ENCODE measurements around the gene LDLRAD4. TPM values are rescaled to one million over a fixed set of nuclear protein-coding genes. Genes with fewer than 3 reads are reported as not detected.

Gene LDLRAD4
- total RNA-seq, 4 donors from 2014 or later: 2.7 to 22.5 (median 10.8) TPM

DNA sequence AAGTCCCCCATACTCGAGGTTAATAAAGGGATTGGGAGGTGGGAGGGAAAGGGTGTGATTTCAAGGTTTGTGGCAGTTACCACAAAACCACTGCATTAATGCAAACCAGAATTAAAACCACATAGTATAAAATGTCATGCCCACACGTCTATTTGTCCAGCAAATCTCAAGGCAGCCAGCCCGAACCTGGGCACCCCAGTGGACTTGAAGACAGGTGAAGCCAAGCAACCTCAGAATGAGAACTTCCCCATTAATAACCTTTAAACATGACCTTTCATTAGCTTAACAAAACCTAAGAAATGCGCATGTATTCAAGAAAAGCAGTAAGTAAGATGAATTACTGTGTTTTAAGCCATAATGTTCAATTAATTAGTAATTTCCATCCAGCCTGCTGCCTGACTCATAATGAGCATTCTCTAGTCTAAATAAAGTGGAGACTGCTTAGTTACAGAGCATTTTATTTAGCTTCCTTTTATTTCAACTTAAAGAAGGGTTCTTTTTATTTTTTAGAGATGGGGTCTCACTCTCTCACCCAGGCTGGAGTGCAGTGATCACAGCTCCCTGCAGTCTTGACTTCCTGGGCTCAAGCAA lies 278.2 kb downstream of the LDLRAD4 start:
- no peak overlapping the region for H3K4me3 ChIP-seq (ENCODE audit: low read depth, poor library complexity, severe bottlenecking)
- no peak for TF ChIP-seq POLR2A (IDR thresholded peaks at IDR 0.05)
- TF ChIP-seq, protein P1, sequence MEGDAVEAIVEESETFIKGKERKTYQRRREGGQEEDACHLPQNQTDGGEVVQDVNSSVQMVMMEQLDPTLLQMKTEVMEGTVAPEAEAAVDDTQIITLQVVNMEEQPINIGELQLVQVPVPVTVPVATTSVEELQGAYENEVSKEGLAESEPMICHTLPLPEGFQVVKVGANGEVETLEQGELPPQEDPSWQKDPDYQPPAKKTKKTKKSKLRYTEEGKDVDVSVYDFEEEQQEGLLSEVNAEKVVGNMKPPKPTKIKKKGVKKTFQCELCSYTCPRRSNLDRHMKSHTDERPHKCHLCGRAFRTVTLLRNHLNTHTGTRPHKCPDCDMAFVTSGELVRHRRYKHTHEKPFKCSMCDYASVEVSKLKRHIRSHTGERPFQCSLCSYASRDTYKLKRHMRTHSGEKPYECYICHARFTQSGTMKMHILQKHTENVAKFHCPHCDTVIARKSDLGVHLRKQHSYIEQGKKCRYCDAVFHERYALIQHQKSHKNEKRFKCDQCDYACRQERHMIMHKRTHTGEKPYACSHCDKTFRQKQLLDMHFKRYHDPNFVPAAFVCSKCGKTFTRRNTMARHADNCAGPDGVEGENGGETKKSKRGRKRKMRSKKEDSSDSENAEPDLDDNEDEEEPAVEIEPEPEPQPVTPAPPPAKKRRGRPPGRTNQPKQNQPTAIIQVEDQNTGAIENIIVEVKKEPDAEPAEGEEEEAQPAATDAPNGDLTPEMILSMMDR (IDR thresholded peaks at IDR 0.05): no peak
- DNase-seq (ENCODE audit: low spot score in 2 of 2): no peak
- WGBS, 2 donors: 82 to 85% methylated on average over 4 of the region's 4 CpGs
- intact Hi-C loops (cut with DNase I; ENCODE audit: low total_unique reads): no loop called here

DNA sequence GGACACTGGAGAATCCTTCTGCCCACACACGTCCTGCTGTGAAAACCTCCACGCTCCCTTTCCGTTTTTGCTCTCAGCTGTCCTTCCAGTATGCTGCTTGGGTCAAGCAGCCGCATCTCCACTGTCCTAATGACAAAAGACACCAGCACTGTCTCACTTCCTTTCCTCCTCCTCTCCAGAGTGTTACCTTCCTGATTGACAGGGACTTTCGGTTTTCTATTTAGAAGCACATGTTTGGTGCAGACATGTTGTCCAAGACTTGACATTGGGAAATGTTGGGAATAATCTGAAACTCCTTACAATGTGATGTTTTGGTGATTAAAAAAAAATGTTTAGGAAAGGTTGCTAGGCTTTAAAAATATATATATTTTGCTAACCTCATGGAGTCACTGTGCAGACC lies 281.2 kb downstream of the LDLRAD4 start:
- no peak for DNase-seq (ENCODE audit: low spot score in 2 of 2)
- H3K4me3 ChIP-seq (ENCODE audit: low read depth, poor library complexity, severe bottlenecking): no peak overlapping the region
- intact Hi-C loops (cut with DNase I; ENCODE audit: low total_unique reads): no loop called here
- WGBS, 2 donors: 87 to 93% methylated on average over 5 of the region's 5 CpGs
- TF ChIP-seq, protein P1 (IDR thresholded peaks at IDR 0.05): no peak
- no peak for TF ChIP-seq POLR2A (IDR thresholded peaks at IDR 0.05)

DNA sequence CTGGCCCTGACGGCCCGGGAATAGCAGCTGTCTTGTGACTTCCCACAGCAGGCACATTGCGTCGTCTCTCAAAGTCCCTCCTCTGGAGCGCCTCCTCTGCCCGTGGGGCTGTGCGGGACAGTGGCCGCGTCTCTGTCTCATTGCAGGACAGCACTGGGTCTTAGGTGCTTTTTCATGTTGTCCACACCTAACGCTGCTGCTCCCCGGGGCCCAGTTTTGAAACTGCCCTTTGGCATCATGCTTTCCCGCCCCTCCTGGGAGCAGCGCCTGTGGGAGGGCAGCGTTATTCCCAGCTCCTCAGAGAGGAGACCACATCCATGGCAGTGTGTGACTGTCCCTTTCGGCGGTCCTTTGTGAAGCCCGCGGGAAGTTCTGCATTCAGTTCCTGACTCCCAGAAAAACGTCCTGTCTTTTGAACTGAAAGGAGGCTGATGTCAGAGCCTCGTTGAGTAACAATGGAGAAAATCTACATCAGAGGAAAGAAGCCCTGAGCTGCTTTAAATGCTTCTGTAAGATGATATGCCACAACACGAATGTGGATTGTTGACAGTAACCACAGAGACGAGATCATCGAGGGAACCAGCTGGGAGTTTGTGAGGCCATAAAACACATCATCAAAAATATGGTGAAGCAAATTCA lies 281.8 kb downstream of the LDLRAD4 start:
- WGBS, 2 donors: 15 to 30% methylated on average over 23 of the region's 23 CpGs
- H3K4me3 ChIP-seq (ENCODE audit: low read depth, poor library complexity, severe bottlenecking): no peak overlapping the region
- TF ChIP-seq, protein P1 (IDR thresholded peaks at IDR 0.05): no peak
- no peak for TF ChIP-seq POLR2A (IDR thresholded peaks at IDR 0.05)
- intact Hi-C loops (cut with DNase I; ENCODE audit: low total_unique reads): no loop called here
- DNase-seq (ENCODE audit: low spot score in 2 of 2): peak in 1 of 2 donors; percentile 90

DNA sequence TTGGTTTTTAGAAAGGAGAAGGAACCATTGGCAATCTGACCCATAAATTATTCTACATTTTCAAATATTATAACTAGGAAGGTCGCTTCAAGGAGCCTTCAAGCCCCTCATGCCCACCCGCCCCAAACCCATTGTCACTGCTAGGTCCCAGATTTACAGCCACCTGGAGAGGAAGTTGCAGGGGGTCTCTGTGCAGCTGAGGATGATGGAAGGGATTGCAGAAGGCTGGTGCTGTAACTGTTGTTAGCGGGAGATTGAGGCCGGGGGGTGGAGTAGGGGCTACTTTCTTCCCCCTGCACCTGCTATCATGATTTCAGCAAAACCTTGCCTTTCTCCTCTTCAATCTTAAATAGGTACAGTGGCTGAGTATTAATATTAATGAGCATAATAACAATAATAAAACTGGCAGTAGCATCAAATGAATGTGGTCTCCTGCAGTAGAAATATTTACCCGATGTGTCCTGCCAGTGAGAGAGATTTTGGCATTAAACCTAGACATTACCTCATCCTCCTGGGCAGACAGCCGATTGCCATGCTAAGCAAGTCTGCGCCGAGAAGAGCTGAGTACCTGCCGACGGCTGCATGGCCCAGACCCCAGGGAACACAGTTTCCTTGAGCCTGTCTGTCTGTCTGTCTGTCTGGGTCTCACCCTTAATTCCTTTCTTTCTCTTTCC lies 282.4 kb downstream of the LDLRAD4 start:
- peak in 1 of 2 donors; percentile 61 for DNase-seq (ENCODE audit: low spot score in 2 of 2)
- intact Hi-C loops (cut with DNase I; ENCODE audit: low total_unique reads): no loop called here
- no peak for TF ChIP-seq POLR2A (IDR thresholded peaks at IDR 0.05)
- TF ChIP-seq, protein P1 (IDR thresholded peaks at IDR 0.05): no peak
- WGBS, 2 donors: 23 to 27% methylated on average over 10 of the region's 10 CpGs
- H3K4me3 ChIP-seq (ENCODE audit: low read depth, poor library complexity, severe bottlenecking): no peak overlapping the region

DNA sequence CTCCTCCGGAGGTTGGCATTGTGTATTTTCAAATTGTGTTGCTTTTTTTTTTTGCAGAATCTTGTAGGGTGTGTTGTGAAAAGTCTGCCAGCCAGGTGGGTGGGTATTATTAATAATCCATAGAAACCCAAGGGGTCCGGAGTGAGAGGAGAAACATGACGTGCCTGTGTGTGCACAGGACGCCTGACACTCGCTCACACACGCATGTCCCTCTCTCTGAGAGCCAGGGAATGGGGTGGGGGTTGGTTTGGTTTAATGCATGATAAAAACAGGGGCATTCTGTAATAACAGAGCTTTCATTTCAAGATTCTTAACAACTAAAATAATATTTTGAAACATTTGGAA lies 283.0 kb downstream of the LDLRAD4 start:
- WGBS, 2 donors: 46 to 50% methylated on average over 6 of the region's 6 CpGs
- DNase-seq (ENCODE audit: low spot score in 2 of 2): no peak
- H3K4me3 ChIP-seq (ENCODE audit: low read depth, poor library complexity, severe bottlenecking): no peak overlapping the region
- TF ChIP-seq, protein P1 (IDR thresholded peaks at IDR 0.05): no peak
- TF ChIP-seq POLR2A (IDR thresholded peaks at IDR 0.05): no peak
- intact Hi-C loops (cut with DNase I; ENCODE audit: low total_unique reads): no loop called here

Data from lower leg skin (tissue), 4 donors.